HG02759 (cell line): ENCODE measurements around the gene ZBTB39.
"Not testable (repeated sequence)": the region's sequence is repeated elsewhere in the genome, so short reads cannot be mapped to it uniquely, and the experiment has no call there.

Experiments
- ATAC-seq: cut with Tn5 transposase; IDR thresholded peaks from one replicate; pipeline ENCODE4 v1.9.1; 2021; ENCODE audit warnings: mild to moderate bottlenecking, moderate library complexity; ENCODE audit not compliant: unreplicated experiment

Gene ZBTB39

GRCh38 chr12:57005980-57006808 is at the start of gene ZBTB39:
Gene ZBTB39, minus strand, starts transcription at chr12:57006546. Its CDS starts 1,629 bp downstream, at chr12:57004917.
- peak; percentile 85 for ATAC-seq

- ATAC-seq: no peak
Observed at GRCh38 chr12:57055824-57056223, 49.5 kb upstream of the ZBTB39 start.

- ATAC-seq: not testable (repeated sequence)
Observed at GRCh38 chr12:57053901-57054300, 47.6 kb upstream of the ZBTB39 start.

GRCh38 chr12:57053146-57053545 is 46.8 kb upstream of the ZBTB39 start:
- ATAC-seq: not testable (repeated sequence)

GRCh38 chr12:57051011-57051410 is 44.7 kb upstream of the ZBTB39 start:
- ATAC-seq: no peak

- ATAC-seq: no peak
Observed at GRCh38 chr12:57049890-57050289, 43.5 kb upstream of the ZBTB39 start, which contains the start of gene MYO1A. Gene MYO1A, minus strand, starts transcription at chr12:57050129. Its CDS starts 1,806 bp downstream, at chr12:57048323.

GRCh38 chr12:57049119-57049446 is 42.7 kb upstream of the ZBTB39 start:
- ATAC-seq: no peak

- no peak for ATAC-seq
Observed at GRCh38 chr12:57048423-57049118, 42.2 kb upstream of the ZBTB39 start.

GRCh38 chr12:57047981-57048380 is 41.6 kb upstream of the ZBTB39 start:
- ATAC-seq: no peak

- ATAC-seq: peak; percentile 57
Observed at GRCh38 chr12:57046947-57047890, 40.9 kb upstream of the ZBTB39 start.

GRCh38 chr12:57046086-57046791 is 39.9 kb upstream of the ZBTB39 start:
- ATAC-seq: no peak

- no peak for ATAC-seq
Observed at GRCh38 chr12:57044889-57045288, 38.5 kb upstream of the ZBTB39 start.

GRCh38 chr12:57044468-57044867 is 38.1 kb upstream of the ZBTB39 start:
- no peak for ATAC-seq

GRCh38 chr12:57042695-57043094 is 36.3 kb upstream of the ZBTB39 start:
- no peak for ATAC-seq

GRCh38 chr12:57040750-57041149 is 34.4 kb upstream of the ZBTB39 start:
- ATAC-seq: no peak

GRCh38 chr12:57040211-57040610 is 33.9 kb upstream of the ZBTB39 start:
- ATAC-seq: no peak

GRCh38 chr12:57039016-57039798 is 32.9 kb upstream of the ZBTB39 start:
- no peak for ATAC-seq

- ATAC-seq: no peak
Observed at GRCh38 chr12:57037264-57037663, 30.9 kb upstream of the ZBTB39 start.

- no peak for ATAC-seq
Observed at GRCh38 chr12:57033431-57033830, 27.1 kb upstream of the ZBTB39 start.

GRCh38 chr12:57031789-57032188 is 25.4 kb upstream of the ZBTB39 start:
- no peak for ATAC-seq
